22Rv1 (cell line): ENCODE data around the gene KCNQ5.

Experiments
- CTCF ChIP-seq: fragments of 450-650 bp; IDR thresholded peaks from 2 replicates; pipeline ENCODE4 v1.5.1; 2017; ENCODE audit warnings: mild to moderate bottlenecking
- ZFX ChIP-seq: fragments of 450-650 bp; IDR thresholded peaks from 2 replicates; pipeline ENCODE4 v1.6.1; 2017; ENCODE audit warnings: antibody characterized with exemption, borderline replicate concordance

GRCh38 chr6:72911463-72912155 lies 289.7 kb downstream of the KCNQ5 start:
- TF ChIP-seq CTCF = no peak
- no peak for TF ChIP-seq ZFX
